GM23248 (cell line): ENCODE results near the gene LTBP4.

Experiments
- EZH2 ChIP-seq: fragments of 200-600 bp; sonication (generic); IDR thresholded peaks from 2 replicates; pipeline ENCODE4 v1.6.1; 2018; ENCODE audit warnings: antibody characterized with exemption, mild to moderate bottlenecking; ENCODE audit not compliant: insufficient read depth, poor library complexity, severe bottlenecking
- EZH2phosphoT487 ChIP-seq: fragments of 200-600 bp; sonication (generic); IDR thresholded peaks from 2 replicates; pipeline ENCODE4 v1.6.1; 2018; ENCODE audit warnings: antibody characterized with exemption, moderate library complexity, mild to moderate bottlenecking, low read depth; ENCODE audit not compliant: insufficient read depth

DNA sequence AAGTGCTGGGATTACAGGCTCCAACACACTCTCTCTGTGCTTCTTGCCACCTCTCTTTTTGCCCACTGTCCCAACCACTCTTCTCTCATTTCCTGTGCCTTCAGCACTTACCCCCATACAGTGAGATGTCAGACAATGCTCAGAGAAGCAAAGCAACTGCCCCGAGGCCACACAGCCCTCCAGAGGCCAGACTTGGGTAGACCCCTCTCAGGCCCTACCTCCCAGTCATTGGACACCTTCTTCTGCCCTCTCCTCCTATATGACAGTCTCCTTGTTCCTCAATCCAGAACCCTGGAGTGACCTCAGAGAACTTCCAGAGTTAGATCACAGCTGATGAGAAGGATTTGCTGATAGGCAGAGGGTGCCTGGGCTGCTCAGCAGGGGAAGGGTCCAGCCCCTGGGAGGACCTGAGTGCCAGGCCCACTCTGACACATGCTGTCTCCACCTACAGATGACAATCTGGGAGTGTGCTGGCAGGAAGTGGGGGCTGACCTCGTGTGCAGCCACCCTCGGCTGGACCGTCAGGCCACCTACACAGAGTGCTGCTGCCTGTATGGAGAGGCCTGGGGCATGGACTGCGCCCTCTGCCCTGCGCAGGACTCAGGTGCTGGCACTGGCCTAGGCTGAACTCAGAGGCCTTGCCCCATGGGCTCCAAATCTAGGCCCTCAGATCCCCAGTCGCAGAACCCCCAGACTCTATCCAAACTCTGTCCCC lies 24.4 kb downstream of the LTBP4 start:
- TF ChIP-seq EZH2phosphoT487, result no peak
- TF ChIP-seq EZH2, result no peak
